GM06990 (cell line): ENCODE data around the gene HSD17B8.

Source experiments
- DNase-seq: peaks from one replicate; pipeline ENCODE4 v3.0.0-alpha.2; 2011; ENCODE audit not compliant: insufficient read length; ENCODE audit errors: extremely low read depth
- H3K27me3 ChIP-seq: replicated peaks from 2 replicates; pipeline ENCODE4 v1.6.0; 2011; ENCODE audit warnings: low read length; ENCODE audit not compliant: control insufficient read depth, insufficient read depth
- H3K36me3 ChIP-seq: 2 replicates; pipeline ENCODE4 v1.5.1; 2011; ENCODE audit warnings: low read length; ENCODE audit not compliant: control insufficient read depth, insufficient read depth
- H3K4me3 ChIP-seq: replicated peaks from 2 replicates; pipeline ENCODE4 v1.5.1; 2011; ENCODE audit warnings: low read depth, mild to moderate bottlenecking, control low read depth, low read length
- TF ChIP-seq, protein P1 (sequence below): IDR thresholded peaks from 2 replicates; pipeline ENCODE4 v1.5.1; 2011; ENCODE audit warnings: low read length, control low read depth, mild to moderate bottlenecking, inconsistent platforms; ENCODE audit not compliant: insufficient read depth, poor library complexity, severe bottlenecking

The HSD17B8 gene

DNA sequence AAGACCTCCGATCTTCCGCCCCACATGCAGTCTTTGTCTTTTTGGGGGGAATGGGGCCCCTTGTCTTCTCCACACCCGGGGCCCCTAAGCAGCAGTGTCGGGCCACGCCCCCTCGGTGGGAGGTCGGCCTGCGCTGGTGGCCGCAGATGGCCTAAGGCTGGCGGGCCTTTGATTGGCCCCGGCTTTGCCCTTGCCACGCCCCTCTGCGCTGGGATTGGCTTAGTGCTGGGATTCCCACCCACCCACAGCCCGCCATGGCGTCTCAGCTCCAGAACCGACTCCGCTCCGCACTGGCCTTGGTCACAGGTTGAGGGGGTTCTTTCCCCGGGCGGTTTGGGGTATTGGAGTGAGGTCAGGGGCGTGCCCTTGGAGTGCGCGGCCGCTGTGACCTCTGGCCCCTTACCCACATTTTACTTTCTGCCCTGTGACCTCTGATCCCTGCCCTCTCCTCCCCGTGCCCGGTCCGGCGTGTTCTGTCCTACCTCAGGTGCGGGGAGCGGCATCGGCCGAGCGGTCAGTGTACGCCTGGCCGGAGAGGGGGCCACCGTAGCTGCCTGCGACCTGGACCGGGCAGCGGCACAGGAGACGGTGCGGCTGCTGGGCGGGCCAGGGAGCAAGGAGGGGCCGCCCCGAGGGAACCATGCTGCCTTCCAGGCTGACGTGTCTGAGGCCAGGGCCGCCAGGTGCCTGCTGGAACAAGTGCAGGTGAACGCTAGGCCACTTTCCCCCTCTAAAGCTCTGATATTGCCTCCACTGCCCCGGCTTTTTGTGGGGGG lies at the start of gene HSD17B8:
Gene HSD17B8 (plus strand): TSS at position 241 of the 776 bp plus-strand sequence. CDS start 14 bp downstream, at position 255.
- Histone ChIP-seq H3K27me3 (no peaks in the 10 kb centered on the region), H3K4me3 (peak within 1 kb of the TSS; percentile 90), H3K36me3 (peaks cover 14% of the 10 kb centered on the region)
- peak; percentile 90 for DNase-seq
- TF ChIP-seq, protein P1, sequence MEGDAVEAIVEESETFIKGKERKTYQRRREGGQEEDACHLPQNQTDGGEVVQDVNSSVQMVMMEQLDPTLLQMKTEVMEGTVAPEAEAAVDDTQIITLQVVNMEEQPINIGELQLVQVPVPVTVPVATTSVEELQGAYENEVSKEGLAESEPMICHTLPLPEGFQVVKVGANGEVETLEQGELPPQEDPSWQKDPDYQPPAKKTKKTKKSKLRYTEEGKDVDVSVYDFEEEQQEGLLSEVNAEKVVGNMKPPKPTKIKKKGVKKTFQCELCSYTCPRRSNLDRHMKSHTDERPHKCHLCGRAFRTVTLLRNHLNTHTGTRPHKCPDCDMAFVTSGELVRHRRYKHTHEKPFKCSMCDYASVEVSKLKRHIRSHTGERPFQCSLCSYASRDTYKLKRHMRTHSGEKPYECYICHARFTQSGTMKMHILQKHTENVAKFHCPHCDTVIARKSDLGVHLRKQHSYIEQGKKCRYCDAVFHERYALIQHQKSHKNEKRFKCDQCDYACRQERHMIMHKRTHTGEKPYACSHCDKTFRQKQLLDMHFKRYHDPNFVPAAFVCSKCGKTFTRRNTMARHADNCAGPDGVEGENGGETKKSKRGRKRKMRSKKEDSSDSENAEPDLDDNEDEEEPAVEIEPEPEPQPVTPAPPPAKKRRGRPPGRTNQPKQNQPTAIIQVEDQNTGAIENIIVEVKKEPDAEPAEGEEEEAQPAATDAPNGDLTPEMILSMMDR = no peak

DNA sequence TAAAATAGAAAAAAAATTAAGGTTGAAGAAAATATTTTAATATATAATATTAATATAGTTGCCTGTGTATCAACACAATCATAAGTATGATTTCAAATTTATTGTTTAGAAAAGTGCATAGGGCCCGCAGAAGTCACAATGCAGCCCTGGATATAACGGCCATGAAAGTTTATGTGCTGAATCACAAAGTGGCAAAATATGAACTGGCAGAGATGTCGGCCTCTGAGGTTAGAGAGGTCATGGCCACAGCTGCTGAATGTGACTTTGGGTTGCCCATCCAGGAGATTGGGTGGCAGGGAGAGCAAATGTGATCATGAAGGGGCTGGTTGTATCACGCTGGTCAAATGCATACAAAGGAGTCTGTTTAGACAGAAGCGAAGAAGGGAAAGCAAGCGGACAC lies 47.9 kb upstream of the HSD17B8 start:
- TF ChIP-seq, protein P1 = no peak
- H3K4me3 ChIP-seq = no peak overlapping the region
- no peaks in the 10 kb centered on the region; the same call in 1 of the 2 replicates for H3K27me3 ChIP-seq
- no peaks in the 10 kb centered on the region for H3K36me3 ChIP-seq
- no peak for DNase-seq

DNA sequence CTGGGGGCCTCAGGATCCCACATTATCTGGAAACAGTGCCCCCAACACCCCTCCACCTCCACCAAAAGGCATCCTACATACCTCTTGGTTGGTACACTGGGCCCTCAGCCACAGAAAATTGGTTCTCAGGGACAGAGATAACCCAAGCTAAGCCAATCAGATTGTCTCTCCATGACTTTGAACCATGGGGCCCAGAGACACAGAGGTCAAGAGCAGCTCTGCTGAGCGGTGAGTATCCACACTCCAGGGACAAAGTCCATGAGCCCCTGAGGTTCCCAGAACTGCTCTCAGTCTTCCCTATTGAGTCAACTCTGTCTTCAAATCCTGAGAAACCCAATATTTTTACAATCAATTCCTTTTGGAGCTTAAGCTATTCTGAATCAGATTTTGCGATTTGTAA lies 47.5 kb upstream of the HSD17B8 start:
- Histone ChIP-seq H3K36me3 (no peaks in the 10 kb centered on the region), H3K27me3 (no peaks in the 10 kb centered on the region; the same call in 1 of the 2 replicates), H3K4me3 (no peak overlapping the region)
- TF ChIP-seq, protein P1 = no peak
- DNase-seq = no peak

DNA sequence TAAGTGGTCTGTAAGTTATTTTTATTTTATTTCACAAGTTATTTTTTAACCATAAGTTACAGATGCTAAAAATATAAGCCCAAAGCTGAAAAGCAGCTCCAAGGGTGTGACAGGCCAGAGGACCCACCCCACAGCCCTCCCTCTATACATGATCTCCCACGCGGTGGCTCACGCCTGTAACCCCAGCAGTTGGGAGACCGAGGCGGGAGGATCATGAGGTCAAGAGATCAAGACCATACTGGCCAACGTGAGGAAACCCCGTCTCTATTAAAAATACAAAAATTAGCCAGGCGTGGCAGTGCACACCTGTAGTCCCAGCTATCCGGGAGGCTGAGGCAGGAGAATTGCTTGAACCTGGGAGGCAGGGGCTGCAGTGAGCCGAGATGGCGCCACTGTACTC lies 44.4 kb upstream of the HSD17B8 start:
- Histone ChIP-seq H3K36me3 (no peaks in the 10 kb centered on the region), H3K4me3 (no peak overlapping the region), H3K27me3 (no peaks in the 10 kb centered on the region; the same call in 1 of the 2 replicates)
- TF ChIP-seq, protein P1 = no peak
- DNase-seq = no peak

DNA sequence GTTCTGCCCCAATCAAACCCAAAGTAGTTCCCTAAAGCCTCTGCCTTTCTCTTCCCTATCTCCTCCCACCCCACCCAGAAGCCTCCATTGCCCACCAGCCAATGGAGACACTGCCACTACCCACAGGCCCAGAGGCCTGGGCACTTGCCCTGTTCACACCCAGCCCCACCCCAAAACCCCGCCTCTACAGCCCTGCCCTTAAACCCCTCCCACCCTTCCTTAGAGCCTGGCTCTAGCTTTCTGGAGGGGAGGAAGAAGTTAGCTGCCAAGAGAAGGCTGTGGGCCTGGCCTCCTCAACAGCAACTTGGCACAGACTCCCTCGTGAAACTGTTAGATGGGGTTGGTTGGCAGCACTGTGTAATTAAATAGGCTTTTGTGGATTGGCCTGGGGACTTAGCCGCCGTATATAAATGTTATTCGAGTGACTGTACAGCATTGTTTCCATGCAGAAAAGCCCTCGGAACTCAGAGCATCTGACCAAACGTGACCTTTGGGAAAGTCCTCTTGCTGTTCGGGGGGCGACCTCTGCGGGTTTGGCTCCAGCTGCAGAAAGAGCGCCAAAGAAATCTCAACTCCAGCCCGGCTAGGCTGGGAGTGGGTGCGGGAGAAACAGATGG lies 43.6 kb upstream of the HSD17B8 start:
- TF ChIP-seq, protein P1 = no peak
- H3K36me3 ChIP-seq = no peaks in the 10 kb centered on the region
- H3K4me3 ChIP-seq = no peak overlapping the region
- DNase-seq = no peak
- no peaks in the 10 kb centered on the region; the same call in 1 of the 2 replicates for H3K27me3 ChIP-seq
